Kidney (tissue), 14 donors: ENCODE measurements around the gene PALLD. TPM values are rescaled to one million over a fixed set of nuclear protein-coding genes. Genes with fewer than 3 reads are reported as not detected.

ENCODE experiments used
- DNase-seq, 5 donors: peaks; one replicate each; pipeline ENCODE4 v3.0.0-alpha.2; 2013 to 2020
- FAIRE-seq: peaks from 2 replicates; lab custom pipeline; 2012; peaks lifted over from hg19 to GRCh38; lab: Jason Lieb, UNC
- H3K27ac ChIP-seq, 2 donors: one replicate each; pipeline ENCODE4 v1.7.0; 2013; ENCODE audit warnings: low read depth in 2 of 2, low read length in 2 of 2, inconsistent platforms in 1 of 2
- H3K27me3 ChIP-seq: one replicate; pipeline ENCODE4 v1.7.1; 2013; ENCODE audit warnings: low read length, inconsistent platforms; ENCODE audit not compliant: control insufficient read depth, insufficient read depth
- H3K36me3 ChIP-seq, 3 donors: one replicate each; pipeline versions ENCODE4 v1.7.0 to v1.7.1; 2013; ENCODE audit warnings: low read length in 3 of 3, control low read depth in 1 of 3, inconsistent platforms in 1 of 3; ENCODE audit not compliant: insufficient read depth in 3 of 3, control insufficient read depth in 2 of 3
- H3K4me1 ChIP-seq, 3 donors: one replicate each; pipeline versions ENCODE4 v1.7.0 to v1.7.1; 2013; ENCODE audit warnings: low read length in 3 of 3, inconsistent platforms in 1 of 3, low read depth in 1 of 3; ENCODE audit not compliant: control insufficient read depth in 2 of 3, insufficient read depth in 2 of 3
- H3K4me3 ChIP-seq, 3 donors: one replicate each; pipeline versions ENCODE4 v1.7.0 to v1.8.1; 2013; ENCODE audit warnings: low read length in 3 of 3, control low read depth in 1 of 3, inconsistent platforms in 1 of 3
- H3K9ac ChIP-seq, 3 donors: one replicate each; pipeline versions ENCODE4 v1.7.0 to v1.7.1; 2013; ENCODE audit warnings: low read length in 3 of 3, control low read depth in 1 of 3, inconsistent platforms in 1 of 3
- H3K9me3 ChIP-seq, 3 donors: one replicate each; pipeline versions ENCODE4 v1.7.0 to v1.7.1; 2013; ENCODE audit warnings: low read length in 3 of 3, control low read depth in 1 of 3, inconsistent platforms in 1 of 3; ENCODE audit not compliant: control insufficient read depth in 2 of 3, insufficient read depth in 1 of 3
- intact Hi-C: fragments of 100-400 bp; cut with DNase I; formaldehyde crosslinking; loops from one replicate; pipeline ENCODE4 v1.11.1; 2022
- polyA plus RNA-seq: library from polyadenylated mRNA; stranded (reverse); fragments of 350-450 nt; fragmentation: Illumina TruSeq; extraction: RNeasy Lipid Tissue Mini Kit (QIAGEN cat#74804); gene quantifications from one replicate; pipeline ENCODE4 v1.2.3, GENCODE V29; 2014; ENCODE audit warnings: low read depth, low replicate concordance; ENCODE audit not compliant: insufficient read depth
- total RNA-seq: library from RNA; stranded (reverse); fragmentation: NEBNext Ultra II Directional; extraction: Animal tissue kit (Norgen Biotek cat#: 25700); gene quantifications from one replicate; pipeline ENCODE4 v1.2.1, GENCODE V29; 2021
- TF ChIP-seq, protein P1 (sequence below): IDR thresholded peaks from 3 replicates; pipeline ENCODE4 v1.5.1; 2012; ENCODE audit warnings: mild to moderate bottlenecking, moderate library complexity, borderline replicate concordance; ENCODE audit not compliant: insufficient read depth; ENCODE audit errors: extremely low read depth
- donor health status: control.
- donor health status: control.
- donor health status: control.
- donor health status: control.
- donor health status: control.
- donor health status: DM: yes; HTN: yes; CAD: no.
- donor health status: Normal renal cell carcinoma (clear cell type).

The PALLD gene
- total and polyA plus RNA-seq, 2 donors from 2014 or later, result 43.4 to 120 TPM

DNA sequence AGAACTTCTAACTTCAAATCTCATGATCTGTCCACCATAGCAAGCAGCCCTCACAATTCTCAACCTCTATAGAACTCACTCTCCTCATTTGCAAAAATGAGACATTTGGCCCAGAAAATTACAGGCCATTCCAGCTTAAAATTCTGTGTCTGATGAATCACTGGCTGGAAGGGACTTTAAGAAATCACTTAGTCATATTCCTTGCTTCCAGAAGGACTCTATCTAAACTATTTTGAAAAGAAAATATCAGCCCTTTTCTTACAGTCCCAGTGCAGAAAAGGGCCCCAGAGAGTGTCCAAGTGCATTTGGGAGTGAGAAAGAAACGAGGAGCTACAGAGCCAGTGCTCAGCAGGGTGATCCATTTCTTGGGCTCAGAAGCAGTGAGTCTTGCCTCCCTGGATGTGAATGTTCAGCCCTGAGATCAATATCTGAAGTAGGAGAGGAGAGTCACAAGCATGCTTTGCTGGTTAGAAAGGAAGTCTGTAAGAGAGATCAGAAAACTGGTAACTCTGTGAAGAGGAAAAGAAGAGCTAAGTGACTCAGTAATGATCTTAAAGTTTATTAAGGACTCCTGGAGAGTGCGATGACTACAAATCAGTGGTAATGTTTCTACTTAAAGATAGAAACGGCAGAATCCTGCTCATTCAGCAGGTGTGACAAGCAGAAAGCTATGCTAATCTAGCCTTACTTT lies 139.8 kb downstream of the PALLD start:
- FAIRE-seq (no peak), DNase-seq (no peak)
- Histone ChIP-seq H3K36me3 (no peaks in the 10 kb centered on the region), H3K27ac (peak overlapping the region in 1 of 2 donors; percentile 45), H3K9ac (no peak overlapping the region), H3K4me3 (no peak overlapping the region), H3K4me1 (peaks cover 0 to 5% (median 0%) of the 10 kb centered on the region in 3 donors), H3K9me3 (no peaks in the 10 kb centered on the region), H3K27me3 (no peaks in the 10 kb centered on the region)
- TF ChIP-seq, protein P1, sequence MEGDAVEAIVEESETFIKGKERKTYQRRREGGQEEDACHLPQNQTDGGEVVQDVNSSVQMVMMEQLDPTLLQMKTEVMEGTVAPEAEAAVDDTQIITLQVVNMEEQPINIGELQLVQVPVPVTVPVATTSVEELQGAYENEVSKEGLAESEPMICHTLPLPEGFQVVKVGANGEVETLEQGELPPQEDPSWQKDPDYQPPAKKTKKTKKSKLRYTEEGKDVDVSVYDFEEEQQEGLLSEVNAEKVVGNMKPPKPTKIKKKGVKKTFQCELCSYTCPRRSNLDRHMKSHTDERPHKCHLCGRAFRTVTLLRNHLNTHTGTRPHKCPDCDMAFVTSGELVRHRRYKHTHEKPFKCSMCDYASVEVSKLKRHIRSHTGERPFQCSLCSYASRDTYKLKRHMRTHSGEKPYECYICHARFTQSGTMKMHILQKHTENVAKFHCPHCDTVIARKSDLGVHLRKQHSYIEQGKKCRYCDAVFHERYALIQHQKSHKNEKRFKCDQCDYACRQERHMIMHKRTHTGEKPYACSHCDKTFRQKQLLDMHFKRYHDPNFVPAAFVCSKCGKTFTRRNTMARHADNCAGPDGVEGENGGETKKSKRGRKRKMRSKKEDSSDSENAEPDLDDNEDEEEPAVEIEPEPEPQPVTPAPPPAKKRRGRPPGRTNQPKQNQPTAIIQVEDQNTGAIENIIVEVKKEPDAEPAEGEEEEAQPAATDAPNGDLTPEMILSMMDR, result no peak
- intact Hi-C loops, result no loop called here

DNA sequence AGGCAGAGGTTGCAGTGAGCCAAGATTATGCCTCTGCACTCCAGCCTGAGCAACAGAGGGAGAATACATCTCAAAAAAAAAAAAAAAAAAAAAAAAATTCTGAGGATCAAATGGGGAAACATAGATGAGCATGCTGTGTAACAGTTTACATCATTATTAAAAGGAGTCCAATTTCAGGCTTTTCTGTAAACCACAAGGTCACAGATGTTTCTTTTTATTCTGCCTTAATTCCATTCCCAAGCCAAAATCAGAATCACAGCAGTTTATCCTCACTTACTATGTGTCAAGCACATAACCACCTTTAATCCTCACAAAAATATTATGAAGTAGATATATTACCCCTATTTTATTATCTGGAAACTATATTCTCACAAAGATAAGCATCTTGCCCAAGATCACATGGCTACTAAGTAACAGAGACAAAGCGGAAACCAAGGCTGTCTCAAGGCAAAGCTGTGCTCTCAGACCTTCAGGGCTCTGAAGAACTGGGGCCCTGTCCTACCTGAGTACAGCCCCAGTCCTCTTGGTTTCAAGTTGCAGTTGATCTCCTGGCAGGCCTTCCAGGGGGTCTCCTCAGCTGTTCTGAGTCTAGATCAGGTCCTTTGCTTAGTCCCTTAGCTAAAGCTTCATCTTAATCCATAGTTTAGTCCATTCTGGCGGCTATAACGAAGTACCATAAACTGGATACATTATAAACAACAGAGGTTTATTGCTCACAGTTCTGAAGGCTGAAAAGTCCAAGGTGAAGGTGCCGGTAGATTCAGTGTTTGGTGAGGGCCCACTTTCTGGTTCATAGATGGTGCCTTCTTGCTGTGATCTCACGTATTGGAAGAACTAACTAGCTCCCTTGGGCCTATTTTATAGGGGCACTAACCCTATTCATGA lies 141.3 kb downstream of the PALLD start:
- peak in 1 of 5 donors; percentile 26 for DNase-seq
- H3K9ac ChIP-seq, result no peak overlapping the region
- FAIRE-seq, result no peak

DNA sequence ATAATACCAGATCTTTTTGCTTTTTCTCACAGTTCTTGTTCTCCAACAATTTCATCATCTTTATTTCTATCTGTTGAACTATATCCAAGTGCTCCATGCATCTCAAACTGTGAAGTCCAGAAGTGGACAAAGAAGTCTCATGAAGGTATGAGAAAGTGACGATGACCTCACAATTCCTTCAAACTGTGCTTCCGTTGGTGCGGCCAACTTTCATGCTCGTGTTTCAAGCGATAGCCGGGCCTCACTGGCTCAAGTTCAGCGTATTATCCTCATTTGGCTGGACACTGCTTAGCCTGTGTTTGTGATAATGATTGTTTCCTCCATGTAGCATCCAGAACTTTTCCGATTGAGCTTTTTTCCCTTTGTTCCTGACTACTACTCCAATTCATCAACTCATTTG lies 143.1 kb downstream of the PALLD start:
- H3K9ac ChIP-seq, result no peak overlapping the region
- H3K4me3 ChIP-seq, result no peak overlapping the region
- no peaks in the 10 kb centered on the region for H3K27me3 ChIP-seq
- no peaks in the 10 kb centered on the region for H3K9me3 ChIP-seq
- no peaks in the 10 kb centered on the region for H3K4me1 ChIP-seq
- FAIRE-seq (no peak), DNase-seq (no peak)
- intact Hi-C loops, result no loop called here
- TF ChIP-seq, protein P1, result no peak
- no peaks in the 10 kb centered on the region for H3K36me3 ChIP-seq
- H3K27ac ChIP-seq, result no peak overlapping the region

More for the DNA sequence above, 141.3 kb downstream of the PALLD start:
- H3K9me3 ChIP-seq, result no peaks in the 10 kb centered on the region
- intact Hi-C loops, result no loop called here
- H3K4me3 ChIP-seq, result no peak overlapping the region
- H3K27me3 ChIP-seq, result no peaks in the 10 kb centered on the region
- H3K36me3 ChIP-seq, result no peaks in the 10 kb centered on the region
- H3K4me1 ChIP-seq, result peaks cover 0 to 5% (median 0%) of the 10 kb centered on the region in 3 donors
- TF ChIP-seq, protein P1, result no peak
- H3K27ac ChIP-seq, result no peak overlapping the region
